Brain microvascular endothelial cell (primary cell): ENCODE measurements around the gene VAPB.

Experiments
- DNase-seq: peaks from one replicate; pipeline ENCODE4 v3.0.0-alpha.2; 2020
- H3K27ac ChIP-seq: fragments of 250-450 bp; sonication (Bioruptor Pico); 2 replicates; pipeline ENCODE4 v1.5.1; 2020; ENCODE audit warnings: mild to moderate bottlenecking, moderate library complexity
- H3K27me3 ChIP-seq: fragments of 250-450 bp; sonication (Bioruptor Pico); replicated peaks from 2 replicates; pipeline ENCODE4 v1.5.1; 2020; ENCODE audit warnings: mild to moderate bottlenecking
- H3K36me3 ChIP-seq: fragments of 250-450 bp; sonication (Bioruptor Pico); replicated peaks from 2 replicates; pipeline ENCODE4 v1.5.1; 2020; ENCODE audit warnings: mild to moderate bottlenecking
- H3K4me3 ChIP-seq: 2 replicates; pipeline ENCODE4 v1.5.1; 2011; ENCODE audit warnings: low read depth, mild to moderate bottlenecking, control low read depth, low read length, moderate library complexity
- CTCF ChIP-seq: IDR thresholded peaks from 2 replicates; pipeline ENCODE4 v1.5.1; 2011; ENCODE audit warnings: low read depth, mild to moderate bottlenecking, moderate library complexity, low read length, control low read depth, inconsistent platforms; ENCODE audit errors: missing control alignments
- in situ Hi-C: cut with HindIII; loops from 2 replicates; pipeline ENCODE4 v1.10.0; 2017; ENCODE audit warnings: low sequenced_read_pairs, low pct_ligation_motif_present

The VAPB gene

GRCh38 chr20:58497724-58498469 is 108.9 kb downstream of the VAPB start:
- no peaks in the 10 kb centered on the region for H3K36me3 ChIP-seq
- in situ Hi-C loops = no loop called here
- no peak overlapping the region for H3K27ac ChIP-seq
- H3K4me3 ChIP-seq = no peak overlapping the region
- no peaks in the 10 kb centered on the region for H3K27me3 ChIP-seq
- TF ChIP-seq CTCF = no peak
- no peak for DNase-seq

- in situ Hi-C loops = no loop called here
- no peaks in the 10 kb centered on the region for H3K27me3 ChIP-seq
- H3K4me3 ChIP-seq = no peak overlapping the region
- no peak for TF ChIP-seq CTCF
- no peak for DNase-seq
- H3K36me3 ChIP-seq = no peaks in the 10 kb centered on the region
- H3K27ac ChIP-seq = no peak overlapping the region
These were observed 109.5 kb downstream of the VAPB start for GRCh38 chr20:58498470-58499068.

GRCh38 chr20:58500256-58500655 is 111.2 kb downstream of the VAPB start:
- no peak for DNase-seq
- Histone ChIP-seq H3K27ac (no peak overlapping the region), H3K27me3 (no peaks in the 10 kb centered on the region), H3K36me3 (no peaks in the 10 kb centered on the region), H3K4me3 (no peak overlapping the region)
- no peak for TF ChIP-seq CTCF
- in situ Hi-C loops = no loop called here
